ENCODE data around the gene NUP62.

The NUP62 gene

GRCh38 chr19:49889687-49890348 is 39.5 kb downstream of the NUP62 start:
- peak; percentile 82 for DNase-seq (ENCODE audit: low read depth)
- peak; percentile 60 for TF ChIP-seq CTCF (IDR thresholded peaks at IDR 0.05; ENCODE audit: low read length, missing control alignments)
- peak overlapping the region; percentile 19 for H3K4me3 ChIP-seq (replicated peaks; ENCODE audit: low read depth, low read length)

GRCh38 chr19:49889038-49889686 is 40.1 kb downstream of the NUP62 start:
- DNase-seq (ENCODE audit: low read depth): no peak
- no peak overlapping the region for H3K4me3 ChIP-seq (replicated peaks; ENCODE audit: low read depth, low read length)
- TF ChIP-seq CTCF (IDR thresholded peaks at IDR 0.05; ENCODE audit: low read length, missing control alignments): no peak

GRCh38 chr19:49888510-49888824 is 40.8 kb downstream of the NUP62 start:
- DNase-seq (ENCODE audit: low read depth): no peak
- H3K4me3 ChIP-seq (replicated peaks; ENCODE audit: low read depth, low read length): no peak overlapping the region
- TF ChIP-seq CTCF (IDR thresholded peaks at IDR 0.05; ENCODE audit: low read length, missing control alignments): no peak

- H3K4me3 ChIP-seq (replicated peaks; ENCODE audit: low read depth, low read length): no peak overlapping the region
- no peak for TF ChIP-seq CTCF (IDR thresholded peaks at IDR 0.05; ENCODE audit: low read length, missing control alignments)
- DNase-seq (ENCODE audit: low read depth): no peak
Measured at GRCh38 chr19:49887665-49888509, 41.4 kb downstream of the NUP62 start.

- H3K4me3 ChIP-seq (replicated peaks; ENCODE audit: low read depth, low read length): no peak overlapping the region
- no peak for DNase-seq (ENCODE audit: low read depth)
- TF ChIP-seq CTCF (IDR thresholded peaks at IDR 0.05; ENCODE audit: low read length, missing control alignments): no peak
Measured at GRCh38 chr19:49887037-49887664, 42.2 kb downstream of the NUP62 start.

- no peak for DNase-seq (ENCODE audit: low read depth)
- TF ChIP-seq CTCF (IDR thresholded peaks at IDR 0.05; ENCODE audit: low read length, missing control alignments): no peak
Measured at GRCh38 chr19:49884760-49885159, 44.5 kb downstream of the NUP62 start.

More at GRCh38 chr19:49884760-49885159, 44.5 kb downstream of the NUP62 start:
- H3K4me3 ChIP-seq (replicated peaks; ENCODE audit: low read depth, low read length): no peak overlapping the region

All from fibroblast of pulmonary artery (primary cell).